ENCODE data around the gene IKZF4. TPM values are rescaled to one million over a fixed set of nuclear protein-coding genes. Genes with fewer than 3 reads are reported as not detected.
"Not testable (repeated sequence)": the region's sequence is repeated elsewhere in the genome, so short reads cannot be mapped to it uniquely, and the experiment has no call there.

IKZF4 gene
- total and polyA plus RNA-seq, 10 of the 15 experiments (the other 5 are each of a cell fraction or from before 2014, with no cell fraction given): 0.74 to 5.5 (median 1.1) TPM

- 90% methylated on average over 6 of the region's 6 CpGs for WGBS (ENCODE audit: insufficient coverage, insufficient replicate concordance, low lambda C conversion rate, missing lambda C conversion rate)
- no peak for DNase-seq (ENCODE audit: low read depth, low spot score)
- no peak overlapping the region for H3K9ac ChIP-seq (ENCODE audit: control insufficient read depth, insufficient read depth, low read length)
- POLR2A ChIA-PET: interaction anchor here (0.6 to 1.0 kb wide), 3 partner anchors 41 to 105 kb away, joined by 3 to 4 read pairs (median 4); partner anchors contain the start of genes MYL6 and PA2G4
- RAD21 ChIA-PET (ENCODE audit: unreplicated experiment): no interaction called here
- no peaks in the 10 kb centered on the region for H3K4me1 ChIP-seq (ENCODE audit: control insufficient read depth, insufficient read depth, low read length)
- no peaks in the 10 kb centered on the region for H3K36me3 ChIP-seq (ENCODE audit: control insufficient read depth in 2 of 2, insufficient read depth in 2 of 2, low read length in 1 of 2)
- H4K20me1 ChIP-seq (ENCODE audit: control insufficient read depth, insufficient read depth): no peaks in the 10 kb centered on the region
- H2AFZ ChIP-seq (ENCODE audit: control insufficient read depth, low read depth, low read length): no peak overlapping the region
- no peak for FAIRE-seq
- no peak for TF ChIP-seq JUNB (IDR thresholded peaks at IDR 0.05)
- no peaks in the 10 kb centered on the region for H3K79me2 ChIP-seq (ENCODE audit: control insufficient read depth, insufficient read depth, low read length)
- no peak overlapping the region for H3K4me3 ChIP-seq
- in situ Hi-C loops (cut with MboI): no loop called here
- H3K9me3 ChIP-seq (replicated peaks; ENCODE audit: control insufficient read depth, insufficient read depth, low read length): no peaks in the 10 kb centered on the region
- SMC1A ChIA-PET (ENCODE audit: uncharacterized antibody, unreplicated experiment): no interaction called here
- BruUV-seq (replicated peaks): no TSS peak
- intact Hi-C loops (cut with micrococcal nuclease; ENCODE audit: unreplicated experiment): no loop called here
- no peak overlapping the region for H3K4me2 ChIP-seq (ENCODE audit: control insufficient read depth, insufficient read depth)
- H3K27ac ChIP-seq (ENCODE audit: control insufficient read depth, insufficient read depth): no peak overlapping the region
- ATAC-seq: no peak
- no peaks in the 10 kb centered on the region for H3K27me3 ChIP-seq (replicated peaks in 1 of 2; ENCODE audit: control insufficient read depth in 2 of 2, insufficient read depth in 2 of 2, low read length in 1 of 2)
- CTCF ChIA-PET: interaction anchor here (0.7 to 1.1 kb wide), 2 partner anchors 9 to 136 kb away, joined by 3 read pairs; partner anchors contain the start of gene SMARCC2
Observed at GRCh38 chr12:56053407-56053893, 32.6 kb downstream of the IKZF4 start.

GRCh38 chr12:56059964-56060363 is 39.1 kb downstream of the IKZF4 start:
- H3K36me3 ChIP-seq (ENCODE audit: control insufficient read depth in 2 of 2, insufficient read depth in 2 of 2, low read length in 1 of 2); H3K4me2 ChIP-seq (ENCODE audit: control insufficient read depth, insufficient read depth); FAIRE-seq; H3K4me3 ChIP-seq; DNase-seq (ENCODE audit: low read depth, low spot score); ATAC-seq; RAD21 ChIA-PET (ENCODE audit: unreplicated experiment); H3K9me3 ChIP-seq (replicated peaks; ENCODE audit: control insufficient read depth, insufficient read depth, low read length); H3K79me2 ChIP-seq (ENCODE audit: control insufficient read depth, insufficient read depth, low read length); H2AFZ ChIP-seq (ENCODE audit: control insufficient read depth, low read depth, low read length); H3K9ac ChIP-seq (ENCODE audit: control insufficient read depth, insufficient read depth, low read length); H4K20me1 ChIP-seq (ENCODE audit: control insufficient read depth, insufficient read depth); in situ Hi-C loops (cut with MboI); SMC1A ChIA-PET (ENCODE audit: uncharacterized antibody, unreplicated experiment); H3K4me1 ChIP-seq (ENCODE audit: control insufficient read depth, insufficient read depth, low read length); POLR2A ChIA-PET; H3K27ac ChIP-seq (ENCODE audit: control insufficient read depth, insufficient read depth); H3K27me3 ChIP-seq (replicated peaks in 1 of 2; ENCODE audit: control insufficient read depth in 2 of 2, insufficient read depth in 2 of 2, low read length in 1 of 2); intact Hi-C loops (cut with micrococcal nuclease; ENCODE audit: unreplicated experiment); CTCF ChIA-PET; BruUV-seq (replicated peaks): not testable (repeated sequence)
- 83% methylated on average over 8 of the region's 8 CpGs for WGBS (ENCODE audit: insufficient coverage, insufficient replicate concordance, low lambda C conversion rate, missing lambda C conversion rate)

Data from GM12878 (cell line).